OCI-LY7 (cell line): ENCODE results near the gene SNIP1.
"Not testable (repeated sequence)": the region's sequence is repeated elsewhere in the genome, so short reads cannot be mapped to it uniquely, and the experiment has no call there.

Source experiments
- EZH2phosphoT487 ChIP-seq: fragments of 200-600 bp; sonication (generic); IDR thresholded peaks from 2 replicates; pipeline ENCODE4 v1.6.1; 2018; ENCODE audit warnings: low read depth, borderline replicate concordance, mild to moderate bottlenecking, mixed run types, antibody characterized with exemption, low read length, moderate library complexity, mixed read lengths
- TF ChIP-seq, protein P1 (sequence below): fragments of 200-600 bp; sonication (generic); conservative IDR thresholded peaks from 2 replicates; pipeline ENCODE4 v1.5.1; 2014; ENCODE audit warnings: mild to moderate bottlenecking, antibody characterized with exemption, low read length, moderate library complexity, mixed read lengths

DNA sequence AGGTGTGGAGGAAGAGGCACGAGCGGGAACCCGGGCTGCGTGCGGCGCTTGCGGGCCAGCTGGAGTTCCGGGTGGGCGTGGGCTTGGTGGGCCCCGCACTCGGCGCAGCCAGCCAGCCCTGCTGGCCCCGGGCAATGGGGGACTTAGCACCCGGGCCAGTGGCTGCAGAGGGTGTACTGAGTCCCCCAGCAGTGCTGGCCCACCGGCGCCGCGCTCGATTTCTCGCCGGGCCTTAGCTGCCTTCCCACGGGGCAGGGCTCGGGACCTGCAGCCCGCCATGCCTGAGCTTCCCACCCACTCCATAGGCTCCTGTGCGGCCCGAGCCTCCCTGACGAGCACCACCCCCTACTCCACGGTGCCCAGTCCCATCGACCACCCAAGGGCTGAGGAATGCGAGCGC is 35.9 kb downstream of the SNIP1 start:
- TF ChIP-seq, protein P1, sequence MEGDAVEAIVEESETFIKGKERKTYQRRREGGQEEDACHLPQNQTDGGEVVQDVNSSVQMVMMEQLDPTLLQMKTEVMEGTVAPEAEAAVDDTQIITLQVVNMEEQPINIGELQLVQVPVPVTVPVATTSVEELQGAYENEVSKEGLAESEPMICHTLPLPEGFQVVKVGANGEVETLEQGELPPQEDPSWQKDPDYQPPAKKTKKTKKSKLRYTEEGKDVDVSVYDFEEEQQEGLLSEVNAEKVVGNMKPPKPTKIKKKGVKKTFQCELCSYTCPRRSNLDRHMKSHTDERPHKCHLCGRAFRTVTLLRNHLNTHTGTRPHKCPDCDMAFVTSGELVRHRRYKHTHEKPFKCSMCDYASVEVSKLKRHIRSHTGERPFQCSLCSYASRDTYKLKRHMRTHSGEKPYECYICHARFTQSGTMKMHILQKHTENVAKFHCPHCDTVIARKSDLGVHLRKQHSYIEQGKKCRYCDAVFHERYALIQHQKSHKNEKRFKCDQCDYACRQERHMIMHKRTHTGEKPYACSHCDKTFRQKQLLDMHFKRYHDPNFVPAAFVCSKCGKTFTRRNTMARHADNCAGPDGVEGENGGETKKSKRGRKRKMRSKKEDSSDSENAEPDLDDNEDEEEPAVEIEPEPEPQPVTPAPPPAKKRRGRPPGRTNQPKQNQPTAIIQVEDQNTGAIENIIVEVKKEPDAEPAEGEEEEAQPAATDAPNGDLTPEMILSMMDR: not testable (repeated sequence)
- TF ChIP-seq EZH2phosphoT487: not testable (repeated sequence)
